ENCODE results near the gene GNPTG.
A peak's percentile ranks its signal among the peaks of the same experiment; 100 is the strongest.

Gene GNPTG

DNA sequence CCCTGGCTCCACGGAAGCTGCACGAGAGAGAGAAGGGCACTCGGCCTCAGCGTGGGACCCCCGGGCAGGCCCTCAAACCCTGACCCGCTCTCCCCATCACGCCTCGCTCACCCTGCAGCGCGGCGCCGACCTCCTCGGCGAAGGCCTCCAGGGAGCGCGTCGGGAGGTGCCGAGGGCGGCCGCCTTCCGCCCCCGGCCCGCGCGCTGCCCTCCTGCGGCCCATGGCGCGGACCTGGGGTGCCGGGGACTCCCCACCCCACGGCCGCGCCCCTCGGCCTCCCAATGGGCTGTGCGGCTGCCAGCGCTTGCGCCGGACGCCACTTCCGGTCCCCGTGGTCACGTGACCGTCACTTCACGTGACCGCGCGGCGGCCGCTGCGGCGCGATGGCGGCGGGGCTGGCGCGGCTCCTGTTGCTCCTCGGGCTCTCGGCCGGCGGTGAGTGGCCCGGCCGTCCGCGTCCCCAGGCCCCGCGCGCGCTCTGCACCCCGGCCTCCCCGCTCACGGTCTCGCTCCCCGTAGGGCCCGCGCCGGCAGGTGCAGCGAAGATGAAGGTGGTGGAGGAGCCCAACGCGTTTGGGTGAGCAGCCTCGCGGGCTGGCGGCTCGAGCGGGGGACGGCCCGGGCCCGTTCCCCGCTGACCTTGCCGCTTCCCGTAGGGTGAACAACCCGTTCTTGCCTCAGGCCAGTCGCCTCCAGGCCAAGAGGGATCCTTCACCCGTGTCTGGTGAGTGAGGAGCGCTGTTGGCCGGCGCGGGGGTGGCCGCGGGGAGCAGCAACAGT, at the start of gene GNPTG, which contains the start of gene TSR3:
Gene GNPTG (plus strand): TSS at position 350 of the 781 bp plus-strand sequence. CDS start 35 bp downstream, at position 385.
Gene TSR3 (minus strand): TSS at position 297 of the 781 bp plus-strand sequence. CDS start 74 bp downstream, at position 223.
- DNase-seq (ENCODE audit: low read depth, low spot score) = peak; percentile 96

DNA sequence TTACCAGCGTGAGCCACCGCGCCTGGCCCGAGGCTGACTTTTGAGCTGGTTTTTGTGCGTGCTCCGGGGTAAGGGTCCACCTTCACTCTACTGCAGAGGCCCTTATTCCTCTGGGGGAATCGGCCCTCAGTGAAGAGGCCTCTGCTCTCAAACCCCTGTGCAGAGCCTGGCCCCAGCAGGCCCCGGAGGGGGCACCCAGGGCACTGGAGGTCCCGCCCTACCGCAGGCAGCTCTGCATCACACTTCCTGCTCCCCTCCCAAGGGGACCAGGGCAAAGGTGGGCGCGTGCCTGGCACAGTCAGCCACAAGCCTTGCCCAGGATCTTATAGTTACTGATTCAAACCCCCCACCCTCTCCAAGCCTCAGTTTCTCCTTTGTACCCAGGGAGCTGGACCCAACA, 45.9 kb upstream of the GNPTG start:
- DNase-seq (ENCODE audit: low read depth, low spot score) = no peak

GRCh38 chr16:1306334-1306733, 45.4 kb upstream of the GNPTG start:
- DNase-seq (ENCODE audit: low read depth, low spot score) = no peak

GRCh38 chr16:1308036-1308976, 43.4 kb upstream of the GNPTG start:
- DNase-seq (ENCODE audit: low read depth, low spot score) = no peak

GRCh38 chr16:1308977-1309885, 42.5 kb upstream of the GNPTG start, which contains the start of gene UBE2I:
Gene UBE2I, plus strand, starts transcription at chr16:1309636. Its CDS starts 4,395 bp downstream, at chr16:1314031.
- DNase-seq (ENCODE audit: low read depth, low spot score) = peak; percentile 100

DNA sequence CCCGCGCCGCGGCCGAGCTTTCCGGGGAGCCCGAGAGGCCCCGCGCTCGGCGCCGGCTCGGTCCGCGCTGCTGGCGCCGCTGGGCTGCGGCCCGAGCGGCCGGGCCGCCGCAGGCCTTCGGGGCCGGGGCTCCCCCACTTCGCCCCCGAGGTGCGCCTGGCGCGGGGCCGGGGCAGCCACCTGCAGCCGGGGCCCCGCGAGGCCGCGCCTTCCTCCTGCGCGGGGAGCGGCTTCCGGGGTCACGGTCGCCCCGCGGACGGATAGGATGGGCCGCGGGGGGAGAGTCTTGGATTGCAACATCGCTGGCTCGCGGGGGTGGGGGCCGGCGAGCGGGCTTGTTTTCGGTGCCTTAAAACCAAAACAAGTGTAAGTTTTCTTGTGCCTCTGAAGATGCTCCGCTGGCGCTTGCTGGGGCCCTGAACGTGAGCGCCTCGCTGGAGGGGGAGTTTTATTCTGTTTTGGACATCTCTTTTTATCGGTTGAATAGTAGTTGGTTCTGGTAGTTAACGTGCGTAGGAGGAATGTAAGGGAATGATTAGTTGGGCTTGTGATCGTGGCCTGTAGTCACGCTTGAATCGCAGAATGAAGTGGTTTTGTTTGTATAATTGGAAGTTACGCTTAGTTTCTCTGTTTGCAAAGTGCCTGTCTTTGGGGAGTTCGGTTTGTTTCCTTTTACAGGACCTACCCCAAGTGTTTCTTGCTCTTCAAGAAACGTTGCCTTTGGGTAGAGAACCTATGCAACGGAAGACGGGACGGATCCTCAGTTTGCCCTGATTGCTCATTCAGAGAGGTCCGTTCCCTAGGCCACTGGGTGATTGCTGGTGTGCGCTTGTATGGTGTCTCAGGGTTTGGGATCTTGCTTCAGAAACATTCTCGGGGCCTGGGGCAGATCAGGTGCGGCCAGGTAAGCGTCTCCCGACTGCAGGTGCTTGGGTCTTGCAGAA, 41.6 kb upstream of the GNPTG start:
- DNase-seq (ENCODE audit: low read depth, low spot score) = peak; percentile 49

DNA sequence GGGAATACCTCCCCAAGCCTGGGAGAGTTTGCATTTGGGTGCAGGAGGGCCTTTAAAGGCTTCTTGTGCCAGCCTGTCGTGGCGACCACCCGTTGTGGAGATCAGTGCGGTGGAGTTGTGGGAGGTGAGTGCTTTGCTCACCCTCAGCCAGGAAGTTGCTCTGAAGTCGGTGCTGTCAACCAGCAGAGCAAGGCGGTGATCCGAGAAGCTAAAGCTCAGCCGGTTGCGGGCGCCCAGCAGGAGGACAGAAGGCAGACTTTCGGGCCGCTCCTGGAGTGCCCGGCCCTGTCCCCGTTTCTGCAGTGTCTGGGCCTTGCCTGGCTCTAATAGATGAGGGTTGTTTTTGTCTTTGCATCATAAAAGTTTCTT, 40.9 kb upstream of the GNPTG start:
- DNase-seq (ENCODE audit: low read depth, low spot score) = peak; percentile 51

GRCh38 chr16:1311212-1311737, 40.5 kb upstream of the GNPTG start:
- no peak for DNase-seq (ENCODE audit: low read depth, low spot score)

DNA sequence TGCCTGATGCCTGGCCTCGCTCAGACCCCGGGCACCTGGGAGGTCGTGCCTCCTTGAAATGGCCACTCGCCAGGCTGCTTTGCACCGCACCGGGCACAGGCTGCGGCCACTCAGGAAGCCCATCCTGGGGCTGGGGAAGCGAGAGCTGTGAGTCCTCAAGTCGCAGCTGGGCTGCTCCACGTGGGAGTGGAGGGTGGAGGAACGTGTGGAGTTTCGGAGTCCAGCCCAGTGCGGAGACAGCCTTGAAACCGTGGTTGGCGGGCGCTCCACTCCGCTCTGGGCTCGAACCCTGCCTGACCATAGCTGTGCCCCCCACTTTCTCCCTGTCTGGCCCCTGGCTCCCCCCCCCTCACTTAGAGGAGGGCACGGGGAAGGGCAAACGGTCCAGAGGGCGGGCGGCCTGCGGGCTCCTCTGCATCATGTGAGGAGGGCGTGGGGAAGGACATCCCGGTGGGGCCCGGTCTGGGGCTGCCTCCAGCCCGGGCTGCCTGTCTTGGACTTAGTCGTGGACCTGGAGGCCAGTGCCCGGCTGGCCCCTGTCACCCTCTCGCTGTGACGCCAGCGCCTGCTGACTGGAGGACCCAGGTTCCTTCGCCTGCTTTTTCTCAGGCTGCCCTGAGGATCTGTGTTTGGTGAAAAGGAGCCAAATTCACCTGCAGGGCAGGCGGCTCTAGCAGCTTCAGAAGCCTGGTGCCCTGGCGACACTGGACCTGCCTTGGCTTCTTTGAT, 39.8 kb upstream of the GNPTG start:
- DNase-seq (ENCODE audit: low read depth, low spot score) = no peak

DNA sequence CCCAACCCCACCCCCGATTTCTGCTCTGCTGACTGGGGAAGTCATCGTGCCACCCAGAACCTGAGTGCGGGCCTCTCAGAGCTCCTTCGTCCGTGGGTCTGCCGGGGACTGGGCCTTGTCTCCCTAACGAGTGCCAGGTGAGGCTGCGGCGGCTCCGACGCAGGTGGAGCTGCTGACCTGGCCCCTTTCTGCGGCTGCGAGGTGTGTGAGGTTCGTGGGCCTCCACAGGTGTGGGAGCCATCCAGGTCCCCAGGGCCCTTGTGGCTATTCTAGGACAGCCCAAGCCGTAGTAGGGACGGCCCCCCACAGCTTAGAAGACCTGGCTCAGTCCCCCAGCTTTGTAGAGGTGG, 39.3 kb upstream of the GNPTG start:
- DNase-seq (ENCODE audit: low read depth, low spot score) = no peak

DNA sequence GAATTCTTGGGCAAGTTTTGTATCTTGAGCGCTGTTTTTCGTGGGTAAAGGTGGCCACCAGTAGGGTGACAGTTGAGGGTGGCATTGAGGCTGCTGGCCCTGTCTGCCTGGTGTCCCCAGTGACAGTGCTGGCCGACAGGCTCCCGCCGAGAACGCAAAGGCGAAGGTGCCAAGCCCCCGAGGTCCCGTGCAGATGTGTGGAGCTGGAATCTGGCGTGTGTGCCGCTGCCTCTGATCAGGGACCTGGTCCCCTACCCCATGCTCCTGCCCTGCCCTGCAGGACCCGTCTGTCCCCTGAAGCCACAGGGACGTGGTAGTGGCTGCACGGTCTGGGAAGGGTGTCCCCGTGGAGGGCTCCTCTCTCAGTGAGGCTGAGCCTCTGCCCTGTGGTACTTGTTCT, 38.8 kb upstream of the GNPTG start:
- no peak for DNase-seq (ENCODE audit: low read depth, low spot score)

- no peak for DNase-seq (ENCODE audit: low read depth, low spot score)
These were observed 37.9 kb upstream of the GNPTG start for GRCh38 chr16:1313721-1314369.

DNA sequence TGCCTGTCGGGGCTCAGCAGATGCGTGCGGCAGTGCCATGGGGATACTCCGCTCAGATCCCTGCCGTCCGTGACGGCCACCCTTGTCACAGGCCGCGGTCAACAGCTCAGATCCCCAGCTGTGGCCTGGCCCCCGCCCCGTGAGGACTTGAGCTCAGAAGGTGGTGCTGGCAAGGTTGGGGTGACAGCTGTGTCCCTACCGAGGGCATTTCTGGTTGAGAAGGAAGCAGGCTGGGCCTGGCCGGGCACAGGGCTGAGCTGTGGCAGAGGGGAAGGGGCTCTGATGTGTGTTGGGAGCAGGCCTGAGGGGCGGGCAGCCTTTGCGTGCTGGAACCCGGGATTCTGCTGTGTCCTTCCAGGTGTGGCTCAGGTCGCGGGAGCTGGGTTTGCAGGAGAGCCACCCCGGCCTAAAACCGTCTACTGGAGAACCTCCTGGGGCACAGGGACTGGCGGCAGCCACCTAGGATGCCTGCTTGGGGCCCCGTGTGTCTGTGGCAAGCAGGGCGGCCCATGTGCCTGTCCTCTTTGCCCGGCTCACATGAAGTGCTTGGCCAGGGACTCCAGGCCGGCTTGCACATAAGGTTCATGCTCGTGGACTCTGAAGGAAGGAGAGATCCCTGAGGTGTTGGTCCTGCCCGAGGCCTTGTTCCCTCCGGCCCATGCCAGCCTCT, 37.2 kb upstream of the GNPTG start:
- no peak for DNase-seq (ENCODE audit: low read depth, low spot score)

DNA sequence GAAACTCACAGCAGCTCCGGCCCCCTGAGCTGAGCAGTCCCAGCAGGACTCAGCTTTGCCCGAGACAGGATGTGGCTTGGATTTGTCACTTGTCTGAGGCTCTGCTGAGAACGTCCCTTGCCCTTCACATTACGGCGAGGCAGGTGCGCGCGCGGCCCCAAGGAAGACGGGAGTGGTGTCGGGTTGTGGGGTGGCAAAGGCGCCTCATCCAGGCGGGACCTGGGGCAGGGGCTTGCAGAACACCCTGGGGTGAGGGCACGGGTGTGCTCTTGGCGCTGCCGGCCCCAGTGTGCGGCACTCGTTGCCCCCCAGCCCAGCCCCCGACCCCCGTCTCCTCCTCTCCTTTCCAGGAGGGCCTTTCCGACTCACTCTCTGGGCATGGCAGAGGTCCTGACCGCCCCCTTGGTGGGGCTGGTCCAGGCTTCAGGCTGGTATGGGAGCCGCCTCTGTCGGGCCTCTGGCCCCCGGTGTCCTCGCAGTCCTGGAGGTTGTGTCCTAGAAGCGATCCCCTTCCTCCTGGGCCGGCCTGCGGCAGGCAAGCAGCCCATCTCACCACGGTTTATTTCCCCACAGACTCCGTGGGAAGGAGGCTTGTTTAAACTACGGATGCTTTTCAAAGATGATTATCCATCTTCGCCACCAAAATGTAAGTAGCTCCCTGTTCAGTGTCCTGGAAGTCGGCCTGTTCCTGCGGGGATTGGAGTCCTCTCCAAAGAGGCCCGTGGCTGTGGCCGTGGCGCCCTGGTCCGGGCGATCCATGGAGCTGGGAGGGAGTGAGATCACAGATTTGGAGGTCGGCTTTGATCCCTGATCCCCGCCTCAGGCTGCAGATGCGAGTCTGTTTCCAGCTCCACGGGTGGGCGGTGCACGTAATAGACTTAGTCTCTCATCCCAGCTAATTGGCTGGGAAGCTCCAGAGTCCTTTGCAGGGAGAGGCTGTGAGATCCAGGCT, 36.4 kb upstream of the GNPTG start:
- no peak for DNase-seq (ENCODE audit: low read depth, low spot score)

DNA sequence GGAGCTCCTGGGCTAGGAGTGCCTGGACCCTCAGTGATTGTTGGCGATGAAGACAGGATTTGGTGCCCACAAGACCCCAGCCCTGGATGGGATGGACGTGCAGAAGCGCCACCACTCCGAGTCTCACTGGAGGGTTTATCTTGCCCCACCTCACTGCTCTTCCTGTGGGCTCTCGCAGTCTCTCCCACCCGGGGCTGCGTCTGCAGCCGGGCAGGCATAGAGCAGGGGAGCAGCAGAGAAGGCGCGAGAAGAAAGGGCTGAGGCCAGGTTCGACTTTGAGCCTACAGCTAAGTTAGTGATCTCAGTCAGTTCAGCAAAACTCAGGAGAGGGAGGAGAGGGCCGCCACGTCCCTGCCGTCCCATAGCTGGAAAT, 35.7 kb upstream of the GNPTG start:
- no peak for DNase-seq (ENCODE audit: low read depth, low spot score)

DNA sequence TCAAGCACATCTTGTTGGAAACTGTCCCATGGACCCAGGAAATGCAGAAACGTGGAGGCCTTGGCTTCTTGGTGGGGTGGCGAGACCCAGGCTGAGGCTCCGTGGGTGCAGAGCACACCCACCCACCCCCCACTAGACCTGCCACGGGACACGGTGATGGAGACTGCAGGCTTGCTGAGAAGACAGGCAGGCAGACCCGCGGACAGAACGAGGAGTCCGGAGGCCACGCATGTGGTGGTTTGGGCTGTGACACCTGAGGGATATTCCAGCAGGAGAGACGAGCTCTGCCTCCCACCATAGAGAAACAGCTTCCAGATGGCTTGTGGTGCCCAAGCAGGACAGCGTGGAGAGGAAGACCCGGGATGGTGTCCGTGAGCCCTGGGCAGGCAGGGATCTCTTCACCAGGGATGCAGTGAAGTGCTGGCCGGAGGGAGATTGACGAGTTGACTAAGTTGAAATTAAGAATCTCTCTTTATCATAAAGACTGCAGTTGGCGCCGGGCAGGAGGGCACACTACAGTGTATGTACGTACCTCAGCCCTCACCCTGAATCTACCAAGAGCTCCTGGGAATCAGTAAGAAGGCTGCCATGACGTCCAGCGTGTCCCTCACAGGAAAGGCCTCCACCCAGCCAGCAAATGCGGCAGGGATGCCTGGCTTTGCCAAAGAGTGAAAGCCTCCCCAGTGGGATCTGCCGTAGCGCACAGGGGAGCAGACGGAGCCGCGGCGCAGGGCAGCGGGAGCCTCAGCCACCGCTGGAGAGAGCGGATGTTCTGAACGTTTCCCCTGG, 34.1 kb upstream of the GNPTG start:
- no peak for DNase-seq (ENCODE audit: low read depth, low spot score)

- no peak for DNase-seq (ENCODE audit: low read depth, low spot score)
These were observed 33.5 kb upstream of the GNPTG start for GRCh38 chr16:1318268-1318545.

All from astrocyte of the hippocampus (primary cell).